Thoracic aorta (tissue), 2 donors: Measurements from ENCODE around the gene FTO. TPM values are rescaled to one million over a fixed set of nuclear protein-coding genes. Genes with fewer than 3 reads are reported as not detected.

Experiments used
- ATAC-seq: fragments of 150-250 bp; one replicate; pipeline ENCODE4 v1.8.0; 2017; ENCODE audit warnings: low read depth; ENCODE audit not compliant: insufficient number of reproducible peaks, low FRiP score
- DNase-seq: peaks from one replicate; pipeline ENCODE4 v3.0.0-alpha.2; 2020; ENCODE audit warnings: low spot score
- H3K27ac ChIP-seq, 2 donors: fragments of 200-600 bp; sonication (generic); 1 replicate in 1 of 2; 2 replicates in 1 of 2; pipeline ENCODE4 v1.5.1; 2016; ENCODE audit warnings: mild to moderate bottlenecking in 2 of 2, moderate library complexity in 2 of 2
- H3K27me3 ChIP-seq: fragments of 200-600 bp; sonication (generic); replicated peaks from 2 replicates; pipeline ENCODE4 v1.6.0; 2016; ENCODE audit warnings: mild to moderate bottlenecking; ENCODE audit not compliant: insufficient read depth
- H3K36me3 ChIP-seq: fragments of 200-600 bp; sonication (generic); one replicate; pipeline ENCODE4 v1.5.1; 2016
- H3K4me1 ChIP-seq, 2 donors: fragments of 200-600 bp; sonication (generic); 1 replicate in 1 of 2; 2 replicates in 1 of 2; pipeline versions ENCODE4 v1.5.1 to v1.6.0; 2016; ENCODE audit warnings: low read depth in 2 of 2, mild to moderate bottlenecking in 1 of 2; ENCODE audit not compliant: control insufficient read depth in 1 of 2
- H3K4me3 ChIP-seq: fragments of 200-600 bp; sonication (generic); 2 replicates; pipeline ENCODE4 v1.5.1; 2016; ENCODE audit warnings: mild to moderate bottlenecking
- H3K9me3 ChIP-seq: fragments of 200-600 bp; sonication (generic); 2 replicates; pipeline ENCODE4 v1.5.1; 2016
- CTCF ChIP-seq: fragments of 200-600 bp; sonication (generic); IDR thresholded peaks from one replicate; pipeline ENCODE4 v1.5.1; 2019; ENCODE audit warnings: antibody characterized with exemption
- total RNA-seq, 2 donors: library from RNA; depleted of rRNA; stranded (reverse); fragments of >200 nt; gene quantifications; one replicate each; pipeline versions ENCODE4 v1.1.0 to v1.2.3, GENCODE V29; 2016

Gene FTO
- total RNA-seq, 2 donors from 2014 or later: 99.6 to 103 TPM

DNA sequence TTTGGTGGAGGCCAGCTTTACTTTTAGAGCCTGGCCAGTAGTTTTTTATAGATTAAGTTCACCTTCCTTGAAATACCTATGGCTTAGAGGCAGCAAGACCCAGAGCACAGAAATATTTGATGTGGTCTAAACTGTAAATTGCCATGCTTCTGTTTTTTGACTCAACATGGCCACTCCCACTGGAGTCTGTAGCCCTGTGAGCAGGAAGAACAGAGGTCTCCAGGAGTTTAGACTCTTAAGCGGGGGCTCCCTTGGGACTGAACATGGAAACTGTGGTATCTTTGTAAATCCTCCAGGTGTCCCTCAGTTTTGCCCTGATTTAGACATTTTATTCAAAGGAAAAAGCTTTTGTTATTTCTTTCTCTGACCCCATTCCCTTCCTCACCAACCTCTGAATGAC is 145.6 kb downstream of the FTO start:
- no peak for ATAC-seq
- TF ChIP-seq CTCF: no peak
- Histone ChIP-seq H3K27ac (no peak overlapping the region), H3K9me3 (no peaks in the 10 kb centered on the region), H3K36me3 (peaks cover 5% of the 10 kb centered on the region), H3K4me3 (no peak overlapping the region), H3K27me3 (no peaks in the 10 kb centered on the region), H3K4me1 (no peaks in the 10 kb centered on the region)
- DNase-seq: no peak

DNA sequence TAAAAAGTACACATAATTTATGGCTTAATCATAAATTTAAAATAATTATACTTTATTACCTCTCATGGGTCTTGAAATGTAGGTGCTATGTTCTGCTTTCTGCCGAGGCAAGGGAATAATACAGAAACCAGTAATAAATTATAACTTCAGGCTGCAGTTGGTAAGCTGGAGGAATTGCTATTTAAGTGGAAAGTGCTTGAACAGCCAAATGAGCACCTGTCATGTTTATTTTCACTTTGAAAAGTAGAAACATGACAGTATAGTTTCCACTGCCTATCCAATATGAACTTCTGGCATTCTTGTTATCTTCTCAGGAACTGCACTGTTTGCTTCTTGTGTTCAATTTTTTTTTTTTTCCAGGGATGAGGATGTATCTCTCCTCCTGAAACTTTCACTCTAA is 146.0 kb downstream of the FTO start:
- Histone ChIP-seq H3K27ac (no peak overlapping the region), H3K27me3 (no peaks in the 10 kb centered on the region), H3K4me3 (no peak overlapping the region), H3K36me3 (peaks cover 5% of the 10 kb centered on the region), H3K4me1 (no peaks in the 10 kb centered on the region), H3K9me3 (no peaks in the 10 kb centered on the region)
- DNase-seq (no peak), ATAC-seq (no peak)
- TF ChIP-seq CTCF: no peak

DNA sequence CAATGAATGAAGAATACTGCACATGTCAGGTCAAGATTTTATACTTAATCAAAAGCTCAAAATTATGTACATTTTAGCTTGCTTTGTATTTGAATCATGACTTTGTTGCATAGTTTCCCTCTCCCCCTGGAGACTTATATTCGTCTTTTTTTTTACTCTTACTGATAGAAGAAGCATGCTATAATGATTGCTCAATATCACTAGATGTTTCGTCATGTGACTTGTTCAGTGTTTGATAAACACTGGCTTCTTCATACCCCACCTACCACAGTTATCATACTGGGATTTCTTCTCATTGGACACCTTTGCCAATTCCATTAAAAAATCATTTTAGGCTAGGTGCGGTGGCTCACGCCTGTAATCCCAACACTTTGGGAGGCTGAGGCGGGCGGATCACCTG is 148.7 kb downstream of the FTO start:
- no peak overlapping the region for H3K27ac ChIP-seq
- no peak for TF ChIP-seq CTCF
- DNase-seq (no peak), ATAC-seq (no peak)
- no peak overlapping the region for H3K4me3 ChIP-seq
- no peaks in the 10 kb centered on the region for H3K4me1 ChIP-seq
- no peaks in the 10 kb centered on the region for H3K36me3 ChIP-seq
- no peaks in the 10 kb centered on the region for H3K27me3 ChIP-seq
- no peaks in the 10 kb centered on the region for H3K9me3 ChIP-seq

GRCh38 chr16:53855056-53855455 is 151.1 kb downstream of the FTO start:
- Histone ChIP-seq H3K4me1 (no peaks in the 10 kb centered on the region), H3K27me3 (no peaks in the 10 kb centered on the region), H3K4me3 (no peak overlapping the region), H3K27ac (no peak overlapping the region), H3K36me3 (no peaks in the 10 kb centered on the region), H3K9me3 (no peaks in the 10 kb centered on the region)
- no peak for DNase-seq
- no peak for TF ChIP-seq CTCF
- no peak for ATAC-seq

GRCh38 chr16:53855511-53855910 is 151.6 kb downstream of the FTO start:
- Histone ChIP-seq H3K36me3 (no peaks in the 10 kb centered on the region), H3K9me3 (no peaks in the 10 kb centered on the region), H3K27ac (no peak overlapping the region), H3K4me3 (no peak overlapping the region), H3K4me1 (no peaks in the 10 kb centered on the region), H3K27me3 (no peaks in the 10 kb centered on the region)
- TF ChIP-seq CTCF: no peak
- no peak for ATAC-seq
- DNase-seq: no peak
